GM18517 (cell line): Measurements from ENCODE around the gene RALGDS.

Source experiments
- ATAC-seq: cut with Tn5 transposase; IDR thresholded peaks from one replicate; pipeline ENCODE4 v1.9.1; 2021; ENCODE audit warnings: mild to moderate bottlenecking, moderate library complexity; ENCODE audit not compliant: unreplicated experiment

RALGDS gene

DNA sequence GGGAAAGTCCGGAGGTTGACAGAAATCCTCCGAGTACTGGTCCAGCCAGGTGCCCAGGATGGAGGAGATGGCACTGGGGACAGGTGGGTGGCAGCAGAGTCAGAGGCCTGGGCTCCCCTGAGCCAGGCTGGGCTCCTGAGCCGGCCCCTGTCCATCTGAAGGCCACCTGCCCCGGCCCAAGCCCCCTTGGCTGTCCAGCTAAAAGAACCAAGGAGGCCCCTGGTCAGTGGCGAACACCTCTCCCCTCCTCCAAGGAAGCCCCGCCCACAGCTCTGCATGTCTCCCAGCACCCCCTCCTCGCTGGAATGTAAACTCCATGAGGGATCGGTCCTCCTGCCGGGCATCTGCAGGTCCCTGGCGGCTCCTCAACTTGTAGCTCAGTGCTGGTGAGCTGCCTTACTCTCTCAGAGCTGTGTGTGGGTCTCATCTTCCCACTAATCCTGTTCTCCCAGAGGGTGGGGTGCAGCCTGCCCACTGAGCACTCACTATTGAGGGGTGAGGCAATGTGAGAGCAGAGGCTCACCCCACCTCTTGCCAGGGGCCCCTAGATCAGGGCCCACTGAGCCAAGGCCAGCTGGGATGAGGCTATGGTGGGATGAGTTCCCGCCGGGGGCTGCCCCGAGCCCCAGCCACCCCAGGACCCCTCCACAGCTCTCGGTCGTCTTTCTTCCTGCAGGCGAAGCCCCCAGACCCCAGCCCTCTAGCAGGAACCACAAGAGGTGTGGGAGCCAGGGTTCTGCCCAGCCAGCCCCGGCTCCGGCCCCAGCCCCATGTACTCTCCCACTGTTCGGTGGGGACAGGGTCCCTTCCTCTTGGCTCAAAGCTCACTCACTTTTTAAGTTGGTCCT is 12.0 kb downstream of the RALGDS start:
- ATAC-seq: no peak

DNA sequence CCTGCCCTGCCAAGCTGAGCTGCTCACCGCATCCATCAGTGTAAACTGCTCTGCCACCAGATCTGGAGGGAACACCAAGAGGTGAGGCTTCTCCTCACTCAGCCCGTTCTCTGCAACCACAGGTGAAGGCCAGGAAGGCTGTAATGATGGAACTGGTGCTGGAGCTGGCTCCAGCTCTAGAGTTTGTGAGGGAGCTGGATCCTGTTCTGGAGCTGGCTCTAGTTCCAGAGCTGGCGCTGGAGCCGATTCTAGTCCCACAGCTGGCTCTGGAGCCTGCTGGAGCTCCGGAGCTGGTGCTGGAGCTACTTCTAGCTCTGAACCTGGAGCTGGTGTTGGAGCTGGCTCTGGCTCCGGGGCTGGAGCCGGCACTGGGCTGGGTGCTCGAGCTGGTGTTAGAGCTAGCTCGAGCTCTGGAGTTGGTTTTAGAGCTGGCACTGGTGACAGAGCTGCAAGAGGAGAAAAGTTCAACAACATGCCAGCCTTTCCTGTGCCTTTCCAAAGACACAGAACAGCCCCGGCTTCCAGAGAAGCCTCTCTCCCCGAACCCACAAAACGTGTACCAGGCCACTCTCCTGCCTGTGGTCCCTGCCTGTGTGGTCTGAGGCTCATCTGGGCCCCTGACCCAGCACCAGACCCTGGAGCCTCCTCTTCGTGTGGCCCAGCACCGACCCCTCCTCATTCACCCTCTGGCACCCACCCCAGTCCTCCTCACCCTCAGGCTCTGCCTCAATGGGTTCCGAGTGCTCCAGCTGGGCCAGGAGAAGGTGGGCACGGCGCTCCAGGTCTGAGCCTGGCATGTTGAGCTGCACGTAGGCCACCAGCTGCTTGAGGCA is 12.9 kb downstream of the RALGDS start:
- ATAC-seq: no peak

DNA sequence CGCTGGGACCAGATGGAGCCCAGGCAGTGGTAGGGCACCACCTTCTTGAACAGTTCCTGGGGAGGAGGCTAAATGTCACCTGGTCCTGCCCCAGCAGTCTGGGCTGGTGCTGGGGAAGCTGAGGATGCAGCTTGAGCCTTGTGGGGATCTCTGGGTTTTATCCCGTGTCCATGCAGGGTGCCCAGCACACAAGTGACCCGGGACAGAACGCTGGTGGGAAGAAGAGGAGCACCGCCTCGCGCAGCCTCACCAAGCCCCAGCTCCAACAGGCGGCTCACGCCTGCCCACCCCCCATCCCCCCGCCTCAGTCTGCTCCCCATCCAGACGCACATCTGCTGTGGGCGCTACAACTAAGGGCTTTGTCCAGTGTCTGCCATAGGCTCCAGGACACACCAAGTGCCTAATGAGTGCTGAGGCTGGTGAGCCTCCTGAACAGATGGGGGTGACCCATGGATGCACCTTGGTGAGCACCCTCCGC is 13.8 kb downstream of the RALGDS start:
- no peak for ATAC-seq

DNA sequence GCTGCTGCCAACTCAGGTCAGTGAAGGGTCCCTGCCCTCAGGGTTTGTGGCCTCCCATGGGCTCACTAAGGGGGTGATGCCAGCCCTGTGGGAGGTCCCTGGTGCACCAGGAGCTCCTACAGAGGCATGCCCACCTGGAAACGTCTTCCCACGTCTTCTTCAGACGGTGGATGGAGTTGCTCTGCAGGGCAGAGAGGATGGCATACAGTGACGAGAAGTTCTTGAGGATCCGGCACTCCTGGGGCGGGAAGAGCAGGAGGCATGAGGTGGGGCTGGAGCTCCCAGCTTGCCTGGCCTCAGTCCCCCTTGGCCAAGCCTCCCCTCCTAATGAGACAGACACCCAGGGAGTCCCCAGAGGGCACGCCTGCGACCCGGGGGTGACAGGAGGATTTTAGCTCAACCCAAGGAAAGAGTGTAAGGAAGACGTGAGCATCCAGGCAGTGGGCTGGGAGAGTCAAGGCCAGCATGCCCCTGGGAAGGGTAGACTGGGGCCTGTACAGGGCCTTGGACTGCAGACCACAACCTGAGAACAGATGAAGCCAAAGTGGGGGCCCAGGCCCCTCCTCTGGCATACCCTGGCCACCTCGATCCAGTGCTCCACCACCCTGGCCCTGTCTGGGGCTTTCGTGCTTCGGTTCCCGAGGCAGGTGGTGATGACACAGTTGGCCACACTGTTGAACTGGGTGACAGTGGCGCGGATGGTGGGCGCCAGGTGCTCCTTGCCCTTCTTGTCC is 14.4 kb downstream of the RALGDS start:
- ATAC-seq: no peak

DNA sequence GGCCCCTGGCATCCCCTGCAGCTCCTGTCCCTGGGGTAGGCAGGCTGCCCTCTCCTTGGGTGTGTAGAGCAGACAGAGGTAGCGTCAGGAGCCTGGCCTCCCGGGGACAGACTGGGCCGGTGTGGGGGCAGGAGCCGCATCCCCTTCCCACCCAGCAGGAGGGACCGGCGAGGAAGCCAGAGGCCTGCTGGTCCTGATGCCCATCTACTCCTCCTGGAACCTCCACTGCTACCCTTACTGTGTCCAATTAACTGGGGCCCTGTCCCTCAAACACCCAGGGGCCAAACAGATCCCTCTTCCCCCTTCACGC is 15.6 kb downstream of the RALGDS start:
- ATAC-seq: no peak

DNA sequence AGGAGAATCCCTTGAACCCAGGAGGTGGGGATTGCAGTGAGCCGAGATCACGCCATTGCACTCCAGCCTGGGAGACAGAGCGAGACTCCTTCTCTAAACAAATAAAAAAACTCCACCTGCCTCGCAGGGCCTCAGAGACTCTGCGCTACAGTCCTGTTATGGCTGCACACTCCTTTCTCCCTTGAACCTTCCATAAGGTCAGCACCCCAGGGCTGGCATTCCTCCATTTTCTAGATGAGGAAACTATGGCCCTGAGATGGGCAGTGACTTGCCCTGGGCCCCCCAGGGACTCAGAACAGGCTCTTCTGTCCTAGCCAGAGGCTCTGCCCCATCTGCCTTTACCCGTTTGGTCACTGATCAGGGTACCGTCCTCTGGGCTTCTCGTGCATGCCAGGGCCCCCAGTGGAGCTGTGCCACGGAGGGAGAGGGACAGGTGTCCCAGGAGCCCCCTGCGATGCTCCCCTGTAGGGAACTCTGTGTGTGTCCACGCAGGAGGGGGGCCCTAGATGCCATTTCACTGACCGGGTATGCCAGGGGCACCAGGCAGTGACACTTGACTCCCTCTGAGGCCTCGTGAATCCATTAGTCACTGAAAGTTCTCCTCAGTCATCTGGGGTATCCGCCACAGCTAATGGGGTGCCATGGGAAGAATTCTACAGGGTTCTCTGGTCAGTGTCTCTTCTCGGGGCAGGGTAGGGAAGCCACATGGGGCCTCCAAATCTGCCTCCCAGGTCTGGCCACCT is 16.2 kb downstream of the RALGDS start:
- ATAC-seq: no peak

DNA sequence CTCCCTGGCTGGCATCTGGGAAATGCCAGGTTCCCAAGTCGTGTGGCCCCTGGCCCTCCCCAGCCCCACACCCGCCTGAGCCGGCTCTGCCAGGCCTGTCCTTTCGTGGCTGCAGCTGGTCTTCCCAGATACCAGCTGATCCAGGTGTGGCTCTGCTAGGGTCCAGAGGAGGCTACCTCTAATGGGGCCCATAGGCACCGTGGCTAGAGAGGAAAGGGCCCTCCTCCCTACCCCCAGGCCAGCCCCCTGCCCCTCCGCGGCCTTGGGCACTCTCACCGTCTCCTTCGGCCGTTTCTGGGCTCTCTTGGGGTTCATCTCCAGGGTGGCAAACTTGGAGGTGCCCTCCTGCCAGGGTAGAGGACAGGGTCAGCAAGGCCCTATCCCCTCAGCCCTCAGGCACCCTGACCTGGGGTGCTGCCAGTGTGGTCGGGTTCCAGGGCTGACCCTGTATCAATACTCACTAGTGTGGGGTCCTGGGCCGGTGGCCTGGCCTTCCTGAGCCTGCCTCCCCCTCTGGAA is 17.0 kb downstream of the RALGDS start:
- no peak for ATAC-seq

DNA sequence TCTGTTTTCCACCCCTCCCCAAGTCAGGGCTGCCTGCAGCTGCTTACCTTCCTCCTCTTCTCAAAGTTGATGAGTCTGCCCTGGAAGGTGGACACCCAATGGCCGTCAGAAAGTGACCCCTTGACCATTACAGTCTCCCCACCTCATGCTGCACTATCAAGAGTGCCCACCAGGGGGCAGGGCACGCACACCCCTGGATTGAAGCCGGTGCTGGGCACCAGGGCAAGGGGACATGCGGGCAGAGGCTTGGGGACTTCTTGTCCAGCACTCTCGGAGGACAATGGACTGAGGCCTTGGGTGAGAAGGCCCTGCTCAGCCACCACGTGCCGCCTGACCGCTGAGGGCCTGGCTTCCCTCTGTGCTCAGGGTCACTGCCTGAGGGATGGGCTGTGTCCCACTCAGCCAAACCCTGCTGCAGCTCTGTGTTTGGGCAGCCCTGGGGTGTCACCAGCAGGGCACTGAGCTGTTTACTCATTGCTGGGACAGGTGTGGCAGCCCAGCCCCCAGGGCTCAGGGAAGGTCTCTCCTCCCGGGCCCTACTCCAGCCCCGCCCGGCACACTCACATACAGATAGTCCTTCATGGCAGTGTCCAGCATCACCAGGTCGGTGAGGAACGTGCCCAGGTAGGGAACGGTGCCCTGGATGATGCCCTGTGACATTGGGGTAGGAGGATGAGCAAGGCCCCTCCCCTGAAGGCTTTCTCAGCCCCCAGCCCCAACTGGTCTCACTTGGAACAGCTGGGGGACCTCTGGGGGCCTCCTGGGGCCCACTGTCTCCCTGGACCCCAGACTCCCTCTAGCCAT is 17.7 kb downstream of the RALGDS start:
- no peak for ATAC-seq

DNA sequence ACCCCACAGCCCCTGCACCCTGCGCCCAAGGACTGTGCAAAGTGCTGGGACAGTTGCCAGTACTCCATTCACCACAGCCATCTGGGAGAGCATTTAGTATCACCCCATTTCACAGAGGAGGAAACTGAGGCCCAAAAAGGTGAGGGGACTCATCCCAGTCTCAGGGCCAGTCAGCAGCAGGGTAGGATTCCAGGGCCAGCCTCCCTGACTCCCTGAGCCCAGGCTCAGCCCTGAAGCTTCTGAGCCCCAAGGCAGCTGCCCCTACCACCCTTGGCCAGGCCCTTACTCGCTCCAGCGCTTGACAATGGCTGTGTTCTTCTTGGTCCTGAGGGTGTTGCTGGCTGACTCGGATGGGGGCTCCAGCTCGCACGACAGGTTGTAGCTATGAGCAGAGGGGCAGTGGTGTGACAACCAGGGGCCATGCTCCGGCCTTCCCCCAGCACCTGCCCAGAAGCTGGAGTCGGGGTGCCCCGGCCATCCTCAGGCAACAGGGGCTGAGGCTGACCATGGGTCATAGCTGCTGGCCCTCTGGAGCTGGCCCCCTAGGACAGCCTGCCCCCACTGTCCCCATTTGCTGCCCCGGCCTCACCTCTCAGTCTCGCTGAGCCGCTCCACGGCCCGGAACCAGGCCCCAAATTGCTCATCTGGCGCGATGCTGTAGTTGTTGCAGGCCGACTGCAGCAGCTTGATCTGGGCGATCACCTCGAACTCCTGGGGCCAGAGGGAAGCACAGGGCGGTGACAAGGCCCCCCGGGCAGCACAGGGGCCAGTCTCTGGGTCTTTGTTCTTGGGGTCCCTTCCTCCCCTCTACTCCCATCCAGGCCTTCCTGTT is 18.6 kb downstream of the RALGDS start:
- no peak for ATAC-seq

DNA sequence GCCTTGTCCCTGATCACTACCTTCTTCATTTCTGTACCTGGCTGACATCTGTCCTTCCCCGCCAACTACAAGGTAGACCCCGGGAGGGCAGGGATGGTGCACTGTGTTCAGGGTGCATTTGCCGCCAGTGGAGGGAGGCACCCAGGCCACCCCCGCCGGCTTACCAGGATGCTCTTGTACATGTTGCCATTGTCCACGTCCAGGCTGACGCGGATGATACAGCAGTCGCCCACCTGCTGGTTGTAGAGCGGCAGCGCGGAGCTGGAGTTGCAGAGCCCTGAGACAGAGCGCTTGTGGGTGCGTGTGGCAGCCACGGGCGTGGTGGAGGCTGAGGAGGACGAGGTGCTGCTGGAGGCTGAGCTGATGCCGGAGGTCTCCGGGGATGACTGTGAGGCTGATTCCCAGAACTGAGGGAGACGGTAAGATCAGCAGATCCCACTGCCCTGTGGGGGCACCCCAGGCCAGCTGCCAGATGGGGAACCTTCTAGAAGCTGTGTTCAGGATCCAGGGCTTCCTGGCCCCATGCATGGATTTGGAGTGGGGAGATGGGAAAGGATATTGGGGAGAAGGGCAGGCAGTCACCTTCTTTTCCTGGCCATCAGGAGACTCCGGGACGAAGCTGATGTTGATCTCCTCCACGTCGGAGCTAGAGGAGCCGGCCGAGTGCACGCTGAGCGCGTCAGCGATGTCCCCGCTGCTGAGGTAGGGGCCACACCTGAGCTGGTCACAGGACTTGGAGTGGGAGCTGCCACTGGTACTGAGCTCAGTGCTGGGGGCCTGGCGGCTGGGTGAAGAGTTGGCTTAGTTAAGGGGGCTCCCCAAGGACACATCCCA is 19.5 kb downstream of the RALGDS start:
- ATAC-seq: no peak

DNA sequence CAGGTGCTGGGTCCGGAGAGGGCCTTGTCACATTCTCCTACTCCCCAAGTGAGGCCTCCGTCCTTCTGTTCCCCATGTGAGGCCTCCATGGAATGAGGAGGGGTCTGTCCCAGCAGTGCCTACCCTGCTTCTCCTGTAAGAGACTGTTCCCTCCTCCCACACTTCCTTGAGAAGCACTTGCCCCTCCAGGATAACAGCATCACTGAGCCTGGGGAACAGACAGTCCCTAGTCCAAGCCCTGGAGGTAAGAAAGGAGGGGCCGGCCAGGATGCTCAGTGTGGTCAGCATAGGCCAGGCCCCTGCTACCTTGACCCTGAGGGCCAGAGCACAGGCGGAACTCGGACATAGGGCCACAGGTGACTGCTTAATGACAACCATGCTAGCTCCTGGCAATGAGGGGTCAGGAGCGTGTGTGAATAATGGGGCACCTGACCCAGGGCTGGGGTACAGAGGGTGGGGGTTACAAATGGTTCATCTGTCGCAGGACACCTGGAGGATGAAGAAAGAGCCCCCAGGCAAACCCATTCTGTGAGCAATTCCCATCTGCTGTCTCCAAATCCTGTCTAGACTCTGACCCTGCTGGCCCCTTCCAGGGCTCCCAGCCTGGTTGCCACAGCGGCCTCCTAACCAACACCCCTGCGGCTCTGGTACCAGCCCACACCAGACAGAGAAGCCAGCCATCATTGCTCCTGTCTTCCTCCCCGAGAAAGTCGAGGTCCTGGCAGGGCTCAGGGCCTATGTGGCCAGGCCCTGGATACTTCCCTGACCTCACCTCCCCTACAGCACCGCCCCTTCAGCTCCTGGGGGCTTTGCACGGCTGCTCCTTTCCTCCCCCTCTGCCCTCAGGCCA is 20.3 kb downstream of the RALGDS start:
- ATAC-seq: no peak

DNA sequence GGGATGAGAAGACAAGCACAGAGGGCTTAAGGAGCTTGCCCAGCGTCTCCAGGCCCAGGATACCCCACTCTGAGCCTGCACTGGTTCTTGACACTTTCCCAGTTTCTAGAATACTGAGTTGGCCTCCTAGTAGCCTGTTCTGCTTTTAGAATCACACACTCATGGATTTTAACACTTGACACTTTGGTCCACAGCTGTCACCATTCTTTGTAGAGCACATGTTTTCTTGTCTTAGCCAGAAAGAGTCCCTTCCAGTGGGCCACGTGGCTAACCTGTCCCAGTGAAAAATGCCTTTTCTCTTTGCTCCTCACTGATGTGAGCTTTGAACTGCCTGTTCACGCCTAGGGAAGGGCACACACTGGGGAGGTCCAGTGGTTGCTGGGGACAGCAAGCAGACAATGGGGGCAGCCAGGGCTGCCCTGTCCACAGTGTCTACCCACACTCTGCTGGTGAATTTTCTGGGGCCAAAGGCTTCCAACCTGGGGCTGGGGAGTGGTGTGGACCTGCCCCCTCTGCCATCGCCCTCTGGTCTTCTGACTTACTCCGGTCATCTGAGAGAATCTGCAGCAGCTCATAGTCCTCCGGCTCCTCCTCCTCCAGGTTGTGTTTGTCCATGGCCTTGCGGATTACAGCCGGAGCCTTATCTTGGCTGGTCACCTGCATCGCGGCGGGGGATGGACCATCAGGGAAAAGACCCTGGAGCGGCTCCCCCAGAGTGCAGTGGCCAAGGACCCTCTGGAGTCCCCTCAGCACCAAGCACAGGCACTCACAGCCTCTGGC is 21.1 kb downstream of the RALGDS start:
- ATAC-seq: no peak

DNA sequence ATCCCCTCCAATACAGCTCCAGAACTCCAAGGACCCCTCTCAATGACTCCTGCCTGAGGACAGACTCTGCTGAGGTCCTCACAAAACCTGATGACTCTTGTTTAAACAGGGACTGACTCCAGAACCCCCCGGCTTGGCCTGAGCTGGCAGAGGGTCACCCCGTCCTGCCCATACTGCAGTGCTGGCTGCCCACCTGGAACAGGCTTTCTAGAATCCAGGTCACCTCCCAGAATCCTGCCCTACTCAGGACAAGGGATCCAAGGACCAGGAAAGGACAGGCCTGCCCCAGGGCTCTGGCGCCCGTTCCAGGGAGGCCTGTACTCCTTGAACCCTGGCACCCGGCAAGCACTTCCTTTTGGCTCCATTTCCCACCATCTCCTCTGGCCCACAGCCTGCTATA is 22.2 kb downstream of the RALGDS start:
- no peak for ATAC-seq

DNA sequence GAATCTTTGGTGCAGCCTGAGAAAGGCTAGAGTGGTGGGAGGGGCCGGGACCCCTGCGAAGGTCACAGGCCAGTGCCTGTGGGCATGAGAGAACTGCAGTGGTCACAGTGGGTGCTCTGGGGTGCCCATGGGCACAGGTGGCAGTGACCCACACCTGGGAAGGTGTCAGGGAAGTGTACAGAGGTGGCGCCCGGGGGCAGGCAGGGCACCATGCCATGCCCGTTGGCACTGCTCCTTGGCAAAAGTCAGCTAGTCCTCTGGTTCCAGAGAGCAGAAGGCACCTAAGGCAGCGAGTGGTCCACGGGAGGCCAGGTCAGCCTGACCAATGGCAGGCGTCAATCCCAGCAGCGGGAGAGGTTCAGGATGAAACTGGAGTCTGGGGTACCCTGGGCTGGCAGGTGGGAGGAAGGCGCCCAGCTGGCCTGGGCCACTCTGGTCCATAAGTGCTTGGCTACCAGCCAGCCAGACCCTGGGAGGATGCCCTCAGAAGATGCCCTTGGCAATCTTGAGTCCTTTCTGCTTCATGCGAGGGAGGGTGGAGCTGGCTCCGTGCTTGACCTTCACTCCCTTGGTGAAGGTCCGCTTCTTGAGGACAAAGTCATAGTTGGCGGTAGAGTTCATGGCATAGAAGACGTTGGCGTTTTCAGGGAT is 22.8 kb downstream of the RALGDS start:
- ATAC-seq: no peak

DNA sequence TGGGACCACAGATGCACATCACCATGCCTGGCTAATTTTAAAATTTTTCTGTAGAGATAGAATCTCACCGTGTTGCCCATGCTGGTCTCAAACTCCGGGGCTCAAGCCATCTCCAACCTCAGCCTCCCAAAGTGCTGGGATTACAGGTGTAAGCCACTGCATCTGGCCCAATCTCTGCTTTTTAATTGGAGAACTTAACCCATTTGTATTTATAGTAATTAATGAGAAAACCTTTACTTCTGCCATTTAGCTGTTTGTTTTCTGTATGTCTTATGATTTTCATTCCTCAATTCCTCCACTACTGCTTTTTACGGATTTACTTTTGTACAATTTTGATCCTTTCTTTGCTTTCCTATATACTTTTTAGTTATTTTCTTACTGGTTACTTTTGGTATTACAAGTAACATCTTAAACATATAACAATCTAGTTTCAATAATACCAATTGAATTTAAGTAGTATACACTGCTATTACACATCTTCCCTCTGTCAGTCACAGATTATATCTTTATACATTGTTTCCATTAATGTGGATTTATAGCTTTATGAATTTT is 26.1 kb downstream of the RALGDS start:
- no peak for ATAC-seq
